Urinary bladder (tissue), 4 donors: Measurements from ENCODE around the gene CFAP53. TPM values are rescaled to one million over a fixed set of nuclear protein-coding genes. Genes with fewer than 3 reads are reported as not detected.

Experiments
- DNase-seq: peaks from one replicate; pipeline ENCODE4 v3.0.0-alpha.2; 2015; ENCODE audit errors: extremely low spot score
- H3K27ac ChIP-seq: one replicate; pipeline ENCODE4 v1.5.1; 2013; ENCODE audit warnings: low read depth, mild to moderate bottlenecking, moderate library complexity
- H3K36me3 ChIP-seq: one replicate; pipeline ENCODE4 v1.6.1; 2013; ENCODE audit warnings: mild to moderate bottlenecking, moderate library complexity; ENCODE audit not compliant: insufficient read depth
- H3K4me1 ChIP-seq: one replicate; pipeline ENCODE4 v1.6.1; 2013; ENCODE audit warnings: mild to moderate bottlenecking, moderate library complexity; ENCODE audit not compliant: insufficient read depth
- H3K4me3 ChIP-seq: one replicate; pipeline ENCODE4 v1.5.1; 2013; ENCODE audit warnings: low read depth, low read length
- WGBS: extraction: QIAGEN DNeasy Blood & Tissue Kit; methylation state at CpG from one replicate; pipeline ENCODE4 v1.1.7; 2013; 5-methylcytosine and 5-hydroxymethylcytosine counted together
- polyA plus RNA-seq: library from polyadenylated mRNA; stranded (reverse); fragments of 200-250 nt; gene quantifications from one replicate; pipeline ENCODE4 v1.2.3, GENCODE V29; 2013
- small RNA-seq: library from RNA; depleted of rRNA; stranded (forward); fragments of <200 nt; gene quantifications from one replicate; pipeline ENCODE3, GENCODE V24; 2014
- total RNA-seq: library from RNA; depleted of rRNA; stranded (reverse); fragments of >200 nt; gene quantifications from one replicate; pipeline ENCODE4 v1.2.3, GENCODE V29; 2014
- donor health status: healthy with polysubstance abuse.
- donor health status: healthy.

CFAP53 gene
- total and polyA plus RNA-seq, 2 donors = 0.34 to 0.42 TPM

DNA sequence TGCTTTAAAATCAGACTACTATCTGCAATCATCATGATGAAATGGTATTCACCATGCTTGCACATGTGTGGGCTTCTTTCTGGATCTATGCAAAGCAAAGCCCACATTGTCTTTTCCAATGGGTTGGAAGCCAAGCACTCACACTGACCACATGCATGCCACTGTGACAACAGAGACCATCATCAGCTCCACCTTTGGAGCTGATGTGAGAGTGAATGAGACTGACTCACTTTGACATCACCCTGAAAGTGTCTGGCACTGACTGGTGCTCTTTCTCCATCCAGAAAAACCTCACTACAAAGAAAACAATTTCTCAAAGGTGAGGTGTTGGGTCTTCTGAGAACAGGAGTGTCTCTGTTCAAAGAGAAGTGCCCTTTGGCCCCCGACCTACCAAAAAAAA is 76.1 kb downstream of the CFAP53 start:
- Histone ChIP-seq H3K36me3 (no peaks in the 10 kb centered on the region), H3K27ac (no peak overlapping the region), H3K4me1 (no peaks in the 10 kb centered on the region), H3K4me3 (no peak overlapping the region)
- DNase-seq = no peak
- WGBS = 61% methylated on average over 1 of the region's 1 CpG

DNA sequence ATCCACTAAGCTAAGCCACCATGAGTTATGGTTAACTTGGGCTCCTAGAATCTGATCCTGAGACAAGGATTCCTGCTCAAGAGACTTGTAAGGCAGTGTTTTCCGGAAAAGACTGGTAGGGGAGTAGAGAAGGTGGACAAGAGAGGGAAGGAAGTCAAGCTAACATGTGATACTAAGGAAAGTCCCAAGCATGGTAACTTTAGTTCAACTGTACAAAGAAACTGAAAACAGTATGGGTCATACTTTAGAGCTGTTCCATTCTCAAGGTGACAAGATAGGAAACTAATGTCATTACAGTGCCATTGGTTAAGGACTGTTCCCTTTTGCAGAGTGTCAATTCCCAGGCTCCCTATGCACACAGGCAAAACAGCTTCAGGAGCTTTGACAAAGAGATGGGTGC is 77.1 kb downstream of the CFAP53 start:
- H3K4me1 ChIP-seq = no peaks in the 10 kb centered on the region
- H3K4me3 ChIP-seq = no peak overlapping the region
- H3K36me3 ChIP-seq = no peaks in the 10 kb centered on the region
- no peak overlapping the region for H3K27ac ChIP-seq
- no peak for DNase-seq
- 81% methylated on average over 1 of the region's 1 CpG for WGBS

DNA sequence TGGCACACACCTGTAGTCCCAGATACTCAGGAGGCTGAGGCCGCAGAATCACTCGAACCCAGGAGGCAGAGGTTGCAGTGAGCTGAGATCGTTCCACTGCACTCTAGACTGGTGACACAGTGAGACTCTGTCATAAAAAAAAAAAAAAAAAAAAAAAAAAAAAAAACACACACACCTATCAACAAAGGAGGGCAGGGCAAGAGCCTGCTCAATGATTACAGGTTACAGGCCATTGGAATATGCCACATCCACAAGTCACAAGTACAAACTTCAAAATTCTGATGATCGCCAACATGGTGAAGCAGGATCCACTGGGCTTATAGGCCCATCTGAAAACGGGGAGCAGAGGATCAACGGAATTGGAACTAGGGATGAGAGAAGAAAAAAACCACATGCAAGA is 77.6 kb downstream of the CFAP53 start:
- H3K27ac ChIP-seq = no peak overlapping the region
- H3K4me3 ChIP-seq = no peak overlapping the region
- H3K36me3 ChIP-seq = no peaks in the 10 kb centered on the region
- no peaks in the 10 kb centered on the region for H3K4me1 ChIP-seq
- 91% methylated on average over 6 of the region's 6 CpGs for WGBS
- no peak for DNase-seq

DNA sequence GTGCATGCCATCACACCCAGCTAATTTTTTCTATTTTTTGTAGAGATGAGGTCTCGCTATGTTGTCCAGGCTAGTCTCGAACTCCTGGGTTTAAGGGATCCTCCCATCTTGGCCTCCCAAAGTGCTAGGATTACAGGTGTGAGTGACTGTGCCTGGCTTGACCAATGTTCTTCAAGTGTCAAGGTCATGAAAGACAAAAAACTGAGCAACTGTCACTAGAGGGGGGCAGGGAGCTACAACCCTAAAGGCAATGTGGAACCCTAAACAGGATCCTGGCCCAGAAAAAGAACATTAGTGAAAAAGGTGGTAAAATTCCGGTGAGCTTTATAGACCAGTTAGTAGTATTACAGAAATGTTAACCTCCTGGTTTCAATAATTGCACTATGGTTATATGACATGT is 78.6 kb downstream of the CFAP53 start:
- DNase-seq = no peak
- Histone ChIP-seq H3K36me3 (no peaks in the 10 kb centered on the region), H3K4me1 (no peaks in the 10 kb centered on the region), H3K4me3 (no peak overlapping the region), H3K27ac (no peak overlapping the region)
- WGBS = 90% methylated on average over 3 of the region's 3 CpGs

DNA sequence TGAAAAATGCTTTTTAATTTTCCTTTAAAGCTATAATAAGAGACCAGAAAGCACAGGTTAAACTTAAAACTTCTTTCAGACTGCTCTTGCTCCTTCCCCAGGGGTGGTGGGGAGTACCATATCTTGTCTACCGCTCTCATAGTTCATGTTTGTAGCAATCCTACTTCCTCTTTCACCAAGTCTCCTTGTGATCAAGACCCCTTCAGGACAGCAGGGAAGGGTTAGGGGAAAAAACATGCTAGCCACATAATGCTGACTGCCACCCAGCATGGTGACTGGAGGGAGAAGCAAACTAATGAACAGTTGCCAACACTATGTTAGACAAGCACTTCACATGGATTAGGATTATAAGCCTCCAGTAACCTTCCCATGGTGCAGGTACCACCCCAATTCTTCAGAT is 79.9 kb downstream of the CFAP53 start:
- no peak overlapping the region for H3K27ac ChIP-seq
- no peaks in the 10 kb centered on the region for H3K36me3 ChIP-seq
- H3K4me1 ChIP-seq = no peaks in the 10 kb centered on the region
- no peak for DNase-seq
- WGBS = 79% methylated on average over 1 of the region's 1 CpG
- H3K4me3 ChIP-seq = no peak overlapping the region

DNA sequence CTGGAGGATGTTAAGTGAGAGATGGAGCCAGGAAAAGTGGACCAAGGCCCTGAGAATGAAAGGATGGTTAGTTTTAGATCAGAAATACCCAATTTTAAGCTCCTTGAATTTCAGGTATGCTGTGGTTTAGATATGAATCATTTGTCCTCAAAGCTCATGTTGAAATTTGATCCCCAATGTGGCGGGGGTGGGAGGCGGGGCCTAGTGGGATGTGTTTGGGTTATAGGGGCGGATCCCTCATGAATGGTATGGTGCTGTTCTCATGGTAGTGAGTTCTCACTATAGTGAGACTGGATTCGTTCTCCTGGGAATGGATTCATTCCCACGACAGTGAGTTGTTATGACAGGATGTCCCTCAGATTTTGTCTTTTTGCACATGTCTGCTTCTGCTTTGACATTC is 82.7 kb downstream of the CFAP53 start:
- DNase-seq = no peak
- Histone ChIP-seq H3K4me1 (no peaks in the 10 kb centered on the region), H3K27ac (no peak overlapping the region), H3K4me3 (no peak overlapping the region), H3K36me3 (no peaks in the 10 kb centered on the region)
- 80% methylated on average over 5 of the region's 5 CpGs for WGBS

DNA sequence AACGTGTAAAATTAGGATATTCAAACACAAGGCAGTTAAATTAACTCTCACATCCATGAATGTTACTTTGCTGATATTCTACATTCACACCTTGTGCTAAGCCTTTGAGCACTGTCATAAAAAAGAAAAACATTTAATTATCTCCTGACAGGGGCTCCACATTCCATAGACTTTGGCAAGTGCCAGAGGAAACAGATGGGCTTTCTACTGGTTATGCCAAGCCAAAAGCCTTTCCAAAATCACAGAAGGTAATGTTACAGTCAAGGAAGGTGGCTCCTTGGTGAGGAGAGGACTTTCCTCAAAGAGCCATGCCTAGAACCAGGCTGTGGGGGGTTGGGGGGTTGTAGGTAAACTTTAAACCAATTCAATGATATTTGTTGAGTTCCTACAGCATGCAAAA is 83.8 kb downstream of the CFAP53 start:
- H3K27ac ChIP-seq = no peak overlapping the region
- no peaks in the 10 kb centered on the region for H3K4me1 ChIP-seq
- no peak overlapping the region for H3K4me3 ChIP-seq
- 56% methylated on average over 1 of the region's 1 CpG for WGBS
- H3K36me3 ChIP-seq = no peaks in the 10 kb centered on the region
- DNase-seq = no peak

DNA sequence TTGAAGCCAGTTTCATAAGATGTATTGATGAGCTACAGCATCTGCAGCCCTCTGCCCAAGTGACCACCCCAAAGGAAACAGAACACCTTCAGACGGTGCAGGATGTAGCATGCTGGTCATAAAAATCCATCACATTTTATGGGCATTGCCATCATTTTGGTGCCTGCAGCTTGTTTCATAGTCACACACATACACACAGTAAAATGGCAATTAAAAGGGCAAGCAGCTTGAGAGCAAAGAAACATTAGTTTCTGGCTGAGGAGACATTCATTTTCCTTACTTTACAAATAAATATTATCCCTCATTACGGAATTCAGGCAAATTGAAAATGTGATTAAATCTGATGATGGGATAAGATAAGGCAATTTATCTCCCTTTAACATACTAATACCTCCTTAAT is 84.7 kb downstream of the CFAP53 start:
- 41% methylated on average over 2 of the region's 2 CpGs for WGBS

DNA sequence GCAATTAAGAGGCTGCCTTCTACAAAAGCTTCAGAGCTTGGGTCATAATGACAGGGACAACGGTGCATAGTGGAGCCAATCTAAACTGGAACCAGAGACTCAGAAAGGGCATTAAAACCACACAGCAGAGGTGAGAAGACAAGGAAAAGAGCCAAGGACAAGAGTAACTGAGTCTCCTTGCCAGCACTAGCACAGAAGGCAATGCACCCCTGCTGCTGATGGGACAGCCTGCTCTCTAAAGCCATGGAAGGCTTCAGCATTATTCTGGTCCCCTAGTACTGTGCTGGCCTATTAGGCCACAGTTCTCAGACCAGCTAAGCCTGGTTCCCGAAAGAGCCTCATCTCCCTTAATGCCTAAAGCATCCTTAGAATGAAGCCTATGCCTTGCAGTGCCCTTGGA is 86.8 kb downstream of the CFAP53 start:
- 92% methylated on average over 2 of the region's 2 CpGs for WGBS
- no peaks in the 10 kb centered on the region for H3K36me3 ChIP-seq
- no peak overlapping the region for H3K27ac ChIP-seq
- H3K4me1 ChIP-seq = no peaks in the 10 kb centered on the region
- H3K4me3 ChIP-seq = no peak overlapping the region
- DNase-seq = no peak

More for the DNA sequence above, 84.7 kb downstream of the CFAP53 start:
- DNase-seq = no peak
- Histone ChIP-seq H3K27ac (no peak overlapping the region), H3K4me3 (no peak overlapping the region), H3K36me3 (no peaks in the 10 kb centered on the region), H3K4me1 (no peaks in the 10 kb centered on the region)

DNA sequence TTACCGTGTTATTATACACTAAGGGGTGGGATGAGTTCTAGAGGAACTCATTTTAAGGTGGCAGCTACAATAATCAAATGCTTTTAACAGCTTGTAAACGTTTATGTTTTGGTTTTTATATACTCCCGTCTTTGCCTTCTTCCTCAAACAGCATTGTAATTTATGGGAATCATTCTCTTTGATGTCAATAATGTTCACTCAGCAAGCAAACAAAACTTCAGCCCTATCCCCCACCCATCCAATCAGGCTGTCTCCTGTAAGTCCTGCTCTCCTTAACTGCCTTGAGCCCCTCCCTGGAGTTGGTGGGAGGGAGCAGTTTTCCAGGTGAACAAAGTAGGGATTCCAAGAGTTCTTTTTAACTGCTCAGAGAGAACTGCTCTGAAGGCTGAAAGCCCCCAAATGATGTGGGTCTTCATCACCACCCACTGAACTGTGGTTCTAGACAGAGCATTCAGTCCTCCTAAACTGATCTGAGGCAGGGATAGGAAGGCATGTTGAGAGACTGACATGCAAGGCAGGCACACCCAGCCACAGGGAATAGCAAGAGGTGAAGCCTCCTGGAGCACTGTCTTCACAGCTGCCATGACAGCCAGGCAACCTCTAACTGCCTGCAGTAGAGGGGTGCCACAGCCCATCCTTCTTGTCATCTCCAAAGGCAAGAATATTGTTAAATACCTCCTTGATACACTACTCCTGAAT is 88.9 kb downstream of the CFAP53 start:
- Histone ChIP-seq H3K27ac (no peak overlapping the region), H3K4me1 (no peaks in the 10 kb centered on the region), H3K36me3 (no peaks in the 10 kb centered on the region), H3K4me3 (no peak overlapping the region)
- DNase-seq = no peak
- WGBS = 12% methylated on average over 3 of the region's 3 CpGs

Small RNA genes within 50 kb of the gene (small RNA-seq; reads per million reads assigned to genes)
- not detected for gene RN7SL310P

Other genes starting within 250 kb of the CFAP53 start
- gene MYO5B, start 71.3 kb downstream of the CFAP53 start, total RNA-seq = 8.8 TPM
- gene MYO5B, start 71.3 kb downstream of the CFAP53 start, polyA plus RNA-seq = 2.7 TPM
- gene MBD1, start 15.0 kb upstream of the CFAP53 start, total RNA-seq = 39.9 TPM
- gene MBD1, start 15.0 kb upstream of the CFAP53 start, polyA plus RNA-seq = 57.0 TPM
- gene CXXC1, start 21.2 kb upstream of the CFAP53 start, total RNA-seq = 32.4 TPM
- gene CXXC1, start 21.2 kb upstream of the CFAP53 start, polyA plus RNA-seq = 73.9 TPM
- 11.5 TPM for gene SKA1, start 108.6 kb upstream of the CFAP53 start, total RNA-seq
- 0.19 TPM for gene SKA1, start 108.6 kb upstream of the CFAP53 start, polyA plus RNA-seq